IPS DF 19.7 (cell line): ENCODE results near the gene SLC25A12.
"Not testable (repeated sequence)": the region's sequence is repeated elsewhere in the genome, so short reads cannot be mapped to it uniquely, and the experiment has no call there.

Source experiments
- DNase-seq: peaks from one replicate; pipeline ENCODE4 v3.0.0-alpha.2; 2013; ENCODE audit warnings: low read depth, low spot score

SLC25A12 gene

DNA sequence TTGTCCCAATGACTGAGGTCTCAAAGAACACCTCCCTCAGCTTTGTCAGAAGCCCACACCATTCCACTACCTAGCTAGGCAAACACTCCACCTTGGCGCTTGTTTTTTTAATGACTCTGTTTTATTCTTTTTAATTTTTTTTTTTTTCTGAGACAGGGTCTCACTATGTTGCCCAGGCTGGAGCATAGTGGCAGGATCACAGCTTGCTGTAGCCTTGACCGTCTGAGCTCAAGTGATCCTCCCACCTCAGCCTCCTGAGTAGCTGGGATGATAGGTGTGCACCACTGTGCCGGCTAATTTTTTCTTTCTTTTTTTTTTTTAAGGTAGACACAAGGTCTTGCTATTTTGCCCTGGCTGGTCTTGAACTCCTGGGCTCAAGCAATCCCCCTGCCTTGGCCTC, 101.9 kb downstream of the SLC25A12 start:
- DNase-seq = no peak

DNA sequence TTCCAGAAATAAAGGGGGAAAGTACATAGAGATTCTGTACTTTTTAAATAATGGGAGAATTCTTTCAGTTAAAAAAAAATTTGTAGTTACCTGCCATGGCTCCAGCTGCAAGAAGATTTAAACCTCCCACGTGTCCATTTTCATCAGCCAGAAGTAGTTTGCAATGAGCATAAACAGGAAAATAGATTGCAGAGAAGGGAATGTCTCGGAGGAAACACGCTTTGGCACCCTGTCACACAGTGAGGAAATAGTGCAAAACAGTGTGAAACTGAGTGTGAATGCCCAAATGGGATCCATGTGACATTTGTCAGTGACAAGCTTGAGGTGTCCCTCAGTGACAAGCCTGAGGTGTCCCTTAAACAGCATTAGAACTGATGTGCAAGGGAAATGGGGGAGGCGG, 102.7 kb downstream of the SLC25A12 start:
- no peak for DNase-seq

DNA sequence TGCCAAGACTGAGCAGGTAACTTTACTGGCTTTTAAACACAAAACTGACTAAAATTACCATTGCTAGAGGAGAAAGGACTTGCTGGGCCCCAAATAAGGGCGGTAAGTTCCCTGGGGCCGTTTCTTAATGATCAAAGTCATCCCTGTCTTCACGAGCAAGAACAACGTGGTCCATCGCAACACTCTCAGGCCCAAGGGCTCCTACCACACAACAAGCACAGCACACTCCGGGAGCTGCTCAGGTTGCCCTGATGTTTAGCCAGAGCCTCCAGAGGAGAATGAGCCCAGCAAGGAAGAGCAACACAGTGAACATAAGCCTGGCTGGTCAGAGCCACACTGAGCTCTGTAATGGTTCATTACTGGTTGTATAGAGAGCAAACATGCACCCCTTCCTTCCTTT, 104.1 kb downstream of the SLC25A12 start:
- no peak for DNase-seq

DNA sequence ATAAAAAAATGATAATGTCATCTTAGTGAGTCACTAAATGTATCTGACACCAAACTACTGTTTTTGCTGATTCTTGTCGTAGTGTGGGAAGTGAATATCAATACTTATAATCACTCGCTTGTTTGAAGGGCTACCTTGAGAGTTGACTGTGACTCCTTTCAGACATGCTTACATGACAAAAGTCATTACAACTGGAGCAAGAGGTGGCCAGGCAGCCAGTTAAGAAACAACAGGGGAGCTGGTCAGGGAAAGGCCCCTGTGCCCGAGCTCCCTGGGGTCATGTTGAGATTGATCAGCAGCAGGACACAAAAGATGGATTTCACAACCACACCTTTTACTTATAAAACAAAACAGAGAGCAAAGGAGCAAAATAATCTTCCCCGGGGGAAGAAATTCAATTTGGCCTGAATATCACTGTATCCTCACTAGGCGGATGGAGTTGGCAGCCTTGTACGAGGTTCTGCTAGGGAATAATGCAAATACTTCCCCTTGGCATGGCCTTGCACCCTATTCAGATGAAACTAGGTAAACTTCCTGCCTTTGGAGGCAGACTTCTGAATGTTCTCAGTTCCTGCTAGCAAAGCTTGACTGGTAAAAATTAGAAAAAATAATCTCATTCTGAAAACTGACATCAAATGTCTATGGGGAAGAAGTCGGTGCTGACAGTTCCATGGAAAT, 105.6 kb downstream of the SLC25A12 start:
- no peak for DNase-seq

DNA sequence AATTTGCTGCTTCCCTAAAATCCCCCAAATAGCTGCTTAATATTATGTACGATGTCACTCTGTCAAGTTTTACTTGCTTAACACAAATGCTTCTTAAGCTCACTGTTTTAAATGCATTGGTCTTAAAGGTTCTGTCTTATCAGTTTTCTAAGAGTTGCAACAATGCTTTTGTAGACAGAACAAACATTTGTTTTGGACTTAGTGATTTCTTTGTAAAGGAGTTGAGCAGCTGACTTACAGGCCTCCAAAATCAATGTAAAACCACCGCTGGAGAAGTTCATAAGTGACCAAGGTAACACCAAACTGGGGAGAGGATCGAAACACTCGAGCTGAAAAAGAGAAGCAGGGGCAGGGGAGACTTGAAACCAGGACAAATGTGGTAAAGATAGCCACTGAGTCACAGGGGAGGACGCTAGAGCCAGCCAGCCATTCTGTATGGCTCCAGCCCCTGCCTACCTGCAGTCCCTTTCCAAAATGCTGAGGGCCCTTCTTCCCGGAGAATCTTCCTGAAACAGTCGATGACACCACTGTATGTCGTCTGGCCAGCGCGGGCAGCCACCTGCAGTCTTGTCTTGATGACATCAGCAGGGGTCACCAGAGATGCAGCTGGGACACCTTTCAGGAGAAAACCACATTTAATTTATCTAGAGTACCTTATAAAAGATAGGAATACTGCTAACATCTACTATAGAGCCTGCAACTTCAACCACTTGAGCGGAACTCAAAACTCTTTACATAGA, 106.5 kb downstream of the SLC25A12 start:
- DNase-seq = no peak

DNA sequence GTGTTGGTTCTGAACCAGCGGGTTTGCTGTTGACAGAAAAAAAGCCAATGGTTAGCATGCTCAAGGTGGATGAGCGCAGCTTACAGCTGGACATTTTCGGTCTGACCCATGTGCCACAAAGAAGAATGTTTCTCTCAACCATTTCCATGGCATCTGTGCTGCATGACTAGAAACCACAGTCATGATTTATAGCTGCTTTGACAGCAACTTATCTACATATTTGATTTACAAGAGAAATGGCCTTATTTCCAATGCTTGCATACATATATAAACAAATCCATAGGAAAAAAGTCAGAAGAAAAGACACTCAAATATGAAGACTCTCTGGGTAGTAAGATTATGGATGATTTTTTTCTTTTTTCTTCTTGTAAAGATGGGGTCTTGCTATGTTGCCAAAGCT, 108.6 kb downstream of the SLC25A12 start:
- DNase-seq = no peak

DNA sequence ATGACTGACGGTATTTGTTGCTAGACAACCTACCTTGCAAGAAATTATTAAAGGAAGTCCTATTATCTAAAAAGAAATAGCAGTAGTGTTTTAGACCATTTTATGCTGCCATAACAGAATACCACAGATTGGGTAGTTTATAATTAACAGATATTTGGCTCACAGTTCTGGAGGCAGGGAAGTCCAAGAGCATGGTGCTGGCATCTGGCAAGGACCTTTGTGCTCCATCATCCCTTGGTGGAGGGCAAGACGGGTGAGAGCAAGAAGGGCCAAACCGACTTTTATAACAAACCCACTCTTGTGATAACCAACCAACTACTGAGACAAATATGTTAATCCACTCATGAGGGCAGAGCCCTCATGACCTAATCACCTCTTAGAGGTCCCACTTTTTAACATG, 115.5 kb downstream of the SLC25A12 start:
- DNase-seq = no peak

DNA sequence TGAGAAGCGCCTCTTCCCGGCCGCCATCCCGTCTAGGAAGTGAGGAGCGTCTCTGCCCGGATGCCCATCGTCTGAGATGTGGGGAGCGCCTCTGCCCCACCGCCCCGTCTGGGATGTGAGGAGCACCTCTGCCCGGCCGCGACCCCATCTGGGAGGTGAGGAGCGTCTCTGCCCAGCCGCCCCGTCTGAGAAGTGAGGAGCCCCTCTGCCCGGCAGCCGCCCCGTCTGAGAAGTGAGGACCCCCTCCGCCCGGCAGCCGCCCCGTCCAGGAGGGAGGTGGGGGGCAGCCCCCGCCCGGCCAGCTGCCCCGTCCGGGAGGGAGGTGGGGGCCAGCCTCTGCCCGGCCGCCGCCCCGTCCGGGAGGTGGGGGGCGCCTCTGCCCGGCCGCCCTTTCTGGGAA, 119.5 kb downstream of the SLC25A12 start:
- DNase-seq = not testable (repeated sequence)

DNA sequence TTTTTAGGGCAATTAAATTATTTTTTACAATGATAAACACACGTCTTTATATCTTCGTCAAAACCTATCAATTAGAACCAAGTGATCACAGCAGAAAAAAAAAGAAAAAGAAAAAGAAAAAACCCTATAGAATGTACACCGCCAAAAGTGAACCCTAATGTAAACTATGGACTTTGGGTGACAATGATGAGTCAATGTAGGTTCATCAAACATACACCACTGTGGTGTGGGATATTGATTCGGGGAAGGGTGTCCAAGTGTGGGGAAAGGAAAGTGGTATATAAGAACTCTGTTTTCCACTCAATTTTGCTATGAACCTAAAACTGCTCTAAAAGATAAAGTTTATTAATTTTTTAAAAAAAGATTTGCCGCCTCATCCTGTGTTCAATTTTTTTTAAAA, 121.7 kb downstream of the SLC25A12 start:
- DNase-seq = no peak

DNA sequence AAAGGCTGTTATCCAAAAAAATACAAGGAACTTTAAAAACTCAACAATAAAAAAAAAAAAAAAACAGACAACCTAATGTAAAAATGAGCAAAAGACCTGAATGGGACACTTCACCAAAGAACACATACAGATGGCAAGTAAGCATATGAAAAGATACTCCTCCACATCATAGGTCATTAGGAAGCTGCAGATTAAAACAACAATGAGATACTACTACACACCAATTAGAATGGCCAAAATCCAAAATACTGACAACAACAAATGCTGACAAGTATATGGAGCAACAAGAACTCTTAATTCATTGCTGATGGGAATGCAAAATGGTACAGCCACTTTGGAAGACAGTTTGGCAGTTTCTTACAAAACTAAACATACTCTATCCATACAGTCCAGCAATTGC, 122.6 kb downstream of the SLC25A12 start:
- DNase-seq = no peak

DNA sequence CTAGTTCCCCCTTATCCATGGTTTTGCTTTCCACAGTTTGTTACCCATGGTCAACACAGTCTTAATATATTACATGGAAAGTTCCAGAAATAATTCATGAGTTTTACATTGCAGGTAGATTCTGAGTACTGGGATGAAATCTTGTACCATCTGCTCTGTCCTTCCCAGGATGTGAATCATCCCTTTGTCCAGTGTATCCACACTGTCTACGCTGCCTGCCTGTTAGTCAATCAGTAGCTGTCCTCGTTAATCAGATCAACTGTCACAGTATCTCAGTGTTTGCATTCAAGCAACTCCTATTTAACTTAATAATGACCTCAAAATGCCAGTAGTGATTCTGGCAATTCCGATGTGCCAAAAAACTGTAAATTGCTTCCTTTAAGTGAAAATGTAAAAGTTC, 130.4 kb downstream of the SLC25A12 start:
- no peak for DNase-seq

DNA sequence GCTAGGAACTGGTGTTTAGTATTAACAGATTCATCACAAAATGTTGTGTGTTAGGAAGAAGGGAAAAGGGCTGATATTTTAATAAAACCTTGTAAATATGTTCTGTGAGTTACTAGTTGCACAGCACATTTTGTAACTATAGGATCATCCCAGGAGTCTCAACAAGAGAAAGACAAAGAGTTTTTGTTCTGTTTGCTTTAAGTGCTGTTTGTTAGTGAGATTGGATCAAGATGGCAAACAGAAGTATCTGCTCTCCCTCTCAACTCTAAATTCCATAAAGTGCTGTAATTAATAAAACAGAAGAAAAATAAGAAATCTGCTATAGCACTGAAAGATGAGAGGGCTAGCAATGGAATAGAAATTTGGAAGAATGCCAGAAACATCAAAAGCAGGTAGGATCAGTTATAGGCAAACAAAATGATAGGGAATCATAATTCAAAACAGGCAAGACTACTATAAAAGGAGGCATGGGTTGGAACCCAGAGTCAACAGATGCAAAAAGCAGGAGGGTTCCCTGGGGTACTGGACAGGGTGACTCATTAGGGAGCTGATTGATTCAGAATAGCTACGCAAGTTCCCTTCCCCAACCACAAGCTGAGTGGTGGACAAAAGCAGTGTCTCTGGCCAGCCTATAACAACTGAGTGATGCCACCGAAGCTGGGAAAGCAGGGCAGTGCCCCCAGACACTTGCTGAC, 131.0 kb downstream of the SLC25A12 start:
- no peak for DNase-seq

DNA sequence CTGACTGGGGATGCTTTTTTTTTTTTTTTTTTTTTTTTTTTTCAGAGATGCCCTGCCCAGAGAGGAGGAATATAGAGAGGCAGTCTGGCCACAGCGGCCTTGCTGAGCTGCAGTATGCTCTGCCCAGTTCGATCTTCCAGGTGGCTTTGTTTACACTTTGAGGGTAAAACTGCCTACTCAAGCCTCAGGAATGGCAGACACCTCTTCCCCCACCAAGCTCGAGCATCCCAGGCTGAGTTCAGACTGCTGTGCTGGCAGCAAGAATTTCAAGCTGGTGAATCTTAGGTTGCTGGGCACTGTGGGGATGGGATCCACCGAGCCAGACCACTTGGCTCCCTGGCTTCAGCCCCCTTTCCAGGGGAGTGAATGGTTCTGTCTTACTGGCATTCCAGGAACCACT, 132.9 kb downstream of the SLC25A12 start:
- DNase-seq = not testable (repeated sequence)

DNA sequence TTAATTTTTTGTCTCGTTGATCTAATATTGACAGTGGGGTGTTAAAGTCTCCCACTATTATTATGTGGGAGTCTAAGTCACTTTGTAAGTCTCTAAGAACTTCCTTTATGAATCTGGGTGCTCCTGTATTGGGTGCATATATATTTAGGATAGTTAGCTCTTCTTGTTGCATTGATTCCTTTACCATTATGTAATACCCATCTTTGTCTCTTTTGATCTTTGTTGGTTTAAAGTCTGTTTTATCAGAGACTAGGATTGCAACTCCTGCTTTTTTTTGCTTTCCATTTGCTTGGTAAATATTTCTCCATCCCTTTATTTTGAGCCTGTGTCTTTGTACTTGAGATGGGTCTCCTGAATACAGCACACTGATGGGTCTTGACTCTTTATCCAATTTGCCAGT, 135.3 kb downstream of the SLC25A12 start:
- not testable (repeated sequence) for DNase-seq

DNA sequence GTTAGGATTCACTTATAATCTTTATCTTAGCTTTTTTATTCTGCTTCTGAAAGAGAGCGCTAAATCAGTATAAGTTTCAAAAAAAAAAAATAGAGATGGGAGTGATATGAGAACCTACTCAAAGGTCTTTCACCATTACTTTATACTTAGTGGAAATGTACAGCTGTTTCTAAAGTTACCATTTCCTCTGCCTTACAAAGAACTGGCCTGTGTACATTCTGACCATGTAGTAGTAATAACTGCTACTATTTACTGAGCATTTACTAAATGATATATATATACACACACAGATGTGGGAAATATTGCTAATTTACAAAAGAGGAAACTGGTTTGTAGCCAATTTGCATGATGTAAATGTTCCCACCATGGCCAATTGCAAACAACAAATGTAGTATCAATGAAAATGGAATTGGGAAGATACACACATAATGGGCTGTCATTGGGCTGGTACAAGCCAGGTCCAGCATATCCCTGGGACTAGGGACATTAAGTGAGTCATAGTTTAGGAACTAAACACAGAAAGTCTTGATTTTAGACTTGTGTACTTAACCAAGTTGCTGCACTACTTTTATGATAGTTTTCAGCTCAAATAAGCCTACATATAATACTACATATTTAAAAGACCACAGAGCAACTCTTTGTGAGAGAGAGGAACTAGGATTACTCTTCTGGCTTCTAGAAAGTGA, 139.6 kb downstream of the SLC25A12 start:
- DNase-seq = no peak

DNA sequence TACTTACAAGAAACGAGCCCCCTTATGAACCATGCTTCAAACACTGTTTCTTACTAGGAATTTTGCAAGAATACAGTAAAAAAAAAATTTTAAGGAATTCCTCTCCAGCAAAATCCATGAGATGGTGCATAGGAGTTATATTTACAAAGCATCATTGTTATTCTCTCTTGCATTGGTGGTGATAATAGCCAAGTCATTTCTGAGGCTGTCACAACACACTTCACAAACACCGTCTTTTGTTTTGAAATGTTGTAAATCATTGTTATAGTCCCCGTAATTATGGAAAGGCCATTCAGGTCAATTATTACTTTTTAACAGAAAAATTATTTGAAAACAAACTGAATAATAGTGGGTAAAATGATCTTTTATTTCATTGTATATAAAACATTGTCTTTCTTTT, 146.7 kb downstream of the SLC25A12 start:
- DNase-seq = no peak

DNA sequence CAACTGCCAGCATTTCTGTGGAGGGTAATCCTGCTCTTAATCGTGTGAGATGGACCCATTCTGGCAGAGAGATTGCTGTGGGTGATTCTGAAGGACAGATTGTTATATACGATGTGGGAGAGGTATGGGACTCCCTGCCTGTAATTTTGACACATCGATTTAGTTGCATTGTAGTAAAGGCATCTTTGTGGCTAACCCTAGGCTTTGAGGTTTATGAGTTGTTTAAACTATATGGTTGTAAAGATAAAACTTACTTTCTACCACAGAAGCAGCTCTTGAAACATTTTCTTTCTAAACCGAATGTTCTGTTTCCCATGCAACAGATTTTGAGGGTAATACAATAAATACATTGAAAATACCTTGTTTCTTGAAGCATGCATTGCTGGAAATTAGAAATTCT, 148.2 kb downstream of the SLC25A12 start:
- DNase-seq = no peak

DNA sequence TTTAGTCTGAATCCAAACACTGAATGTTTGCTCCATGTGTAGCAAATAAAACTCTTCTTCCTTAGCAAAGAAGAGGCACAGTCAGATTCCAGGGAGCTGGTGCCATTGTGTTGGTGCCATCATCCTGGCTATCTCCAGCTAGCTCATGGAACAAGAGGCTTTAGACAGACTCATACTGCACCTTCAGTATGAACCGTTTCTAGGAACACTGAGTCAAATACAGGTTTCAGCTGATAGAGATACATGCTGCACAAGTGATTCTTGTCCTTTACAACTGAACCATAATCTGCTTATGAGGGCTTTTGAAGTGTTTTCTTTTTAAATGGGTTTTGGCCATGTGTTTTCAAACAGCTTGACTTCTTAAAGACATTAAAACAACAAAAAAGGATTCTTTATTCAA, 148.9 kb downstream of the SLC25A12 start:
- DNase-seq = no peak

DNA sequence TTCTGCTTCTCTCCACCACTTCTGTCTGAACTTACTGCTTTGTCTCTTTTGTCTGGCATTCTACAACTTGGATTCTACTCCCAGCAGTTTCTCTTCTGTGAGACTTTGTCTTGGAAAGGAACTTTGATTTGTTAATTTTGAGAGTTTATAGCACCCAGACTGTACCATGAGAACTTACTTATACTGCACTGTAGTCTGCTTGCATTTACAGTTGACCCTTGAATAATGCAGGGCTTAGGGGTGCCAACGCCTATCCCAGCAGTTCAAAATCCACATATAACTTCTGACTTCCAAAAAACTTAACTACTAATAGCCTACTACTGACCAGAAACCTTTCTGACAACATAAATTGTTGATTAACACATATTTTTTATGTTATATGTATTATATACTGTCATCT, 151.3 kb downstream of the SLC25A12 start:
- no peak for DNase-seq

DNA sequence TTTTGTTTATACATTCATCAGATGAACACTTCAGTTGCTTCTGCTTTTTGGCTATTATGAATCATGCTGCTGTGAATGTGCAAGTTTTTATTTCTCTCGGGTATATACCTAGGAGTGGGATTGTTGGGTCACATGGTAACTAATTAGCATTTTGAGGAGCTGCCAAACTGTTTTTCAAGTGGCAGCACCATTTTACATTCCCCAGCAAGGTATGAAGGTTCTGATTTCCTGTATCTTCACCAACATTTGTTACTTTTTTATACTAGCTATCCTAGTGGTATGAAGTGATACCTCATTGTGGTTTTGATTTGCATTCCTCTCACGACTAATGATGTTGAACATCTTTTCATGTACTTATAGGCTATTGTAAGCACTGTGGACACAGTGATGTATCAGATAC, 152.9 kb downstream of the SLC25A12 start:
- DNase-seq = no peak

DNA sequence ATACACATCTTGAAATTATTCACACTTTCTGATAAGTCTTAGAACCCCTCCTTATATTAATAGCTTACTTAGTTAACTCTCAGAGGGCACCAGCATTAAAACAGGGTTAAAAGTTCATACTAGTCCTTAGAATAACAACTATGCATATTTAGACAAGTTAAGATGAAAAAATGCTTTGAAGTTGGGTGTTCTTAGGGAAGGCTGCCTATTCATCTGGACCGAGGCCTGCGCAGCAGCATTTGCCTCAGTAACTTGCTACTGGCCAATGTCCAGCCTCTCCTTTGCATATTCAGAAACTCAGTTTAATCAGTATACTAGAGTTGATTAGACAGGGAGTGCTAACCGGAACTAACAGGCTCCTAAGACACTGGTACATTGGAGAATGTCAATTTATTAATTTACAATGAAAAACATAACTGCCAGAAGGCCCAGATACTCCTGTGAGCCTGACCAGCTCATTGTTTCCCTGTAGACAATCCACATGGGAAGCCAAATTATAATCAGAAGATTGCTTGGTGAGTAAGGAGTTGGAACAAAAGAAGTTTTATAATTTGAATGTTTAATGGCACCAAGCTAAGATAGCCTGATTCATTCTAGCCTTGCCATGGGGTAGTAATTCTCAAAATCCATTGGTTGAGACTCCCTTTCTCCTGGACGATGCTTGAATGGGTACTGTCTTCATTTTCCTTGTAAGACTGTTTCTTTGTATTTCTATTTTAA, 157.9 kb downstream of the SLC25A12 start:
- DNase-seq = no peak
